GM12878 (cell line): ENCODE measurements around the gene CRAT. TPM values are rescaled to one million over a fixed set of nuclear protein-coding genes. Genes with fewer than 3 reads are reported as not detected.

Experiments used
- ATAC-seq: fragments of 200-7000 bp; cut with Tn5 transposase; 3 replicates; pipeline ENCODE4 v1.9.1; 2020; ENCODE audit warnings: mild to moderate bottlenecking, moderate library complexity
- BruUV-seq: library from RNA; stranded (reverse); fragments of 400-500 nt; replicated peaks from 2 replicates; lab custom pipeline; 2021; lab: Mats Ljungman, UMichigan
- CTCF ChIA-PET: fragments of 300-600 bp; sonication (Branson Sonifier 250); formaldehyde crosslinking; extraction: SDS; loops from one replicate; lab custom pipeline; 2021; ENCODE audit warnings: inconsistent platforms; lab: Yijun Ruan, JAX
- POLR2A ChIA-PET: fragments of 350-600 bp; formaldehyde crosslinking; extraction: SDS; loops from one replicate; lab custom pipeline; 2021; ENCODE audit warnings: inconsistent platforms; lab: Charles Lee
- RAD21 ChIA-PET: fragments of 300-600 bp; sonication (Branson Sonifier 250); formaldehyde crosslinking; loops from one replicate; lab custom pipeline; 2023; ENCODE audit warnings: antibody characterized with exemption; ENCODE audit not compliant: unreplicated experiment; lab: Charles Lee
- SMC1A ChIA-PET: fragments of 300-600 bp; sonication (Branson Sonifier 250); formaldehyde crosslinking; loops from one replicate; lab custom pipeline; 2023; ENCODE audit not compliant: unreplicated experiment, uncharacterized antibody; lab: Charles Lee
- DNase-seq: peaks from one replicate; pipeline ENCODE4 v3.0.0-alpha.2; 2011; ENCODE audit warnings: low read depth, low spot score
- FAIRE-seq: peaks from 3 replicates; lab custom pipeline; 2011; peaks lifted over from hg19 to GRCh38; lab: Jason Lieb, UNC
- H2AFZ ChIP-seq: 2 replicates; pipeline ENCODE4 v1.6.0; 2011; ENCODE audit warnings: low read depth, low read length, control low read depth; ENCODE audit not compliant: control insufficient read depth
- H3K27ac ChIP-seq: 2 replicates; pipeline ENCODE4 v1.5.1; 2011; ENCODE audit warnings: control low read depth; ENCODE audit not compliant: control insufficient read depth, insufficient read depth
- H3K27me3 ChIP-seq, 2 experiments: replicated peaks in 1 of 2; 2 replicates each; pipeline versions ENCODE4 v1.6.0 to v1.6.1; 2011; ENCODE audit warnings: low read length in 1 of 2; ENCODE audit not compliant: control insufficient read depth in 2 of 2, insufficient read depth in 2 of 2
- H3K36me3 ChIP-seq, 2 experiments: 2 replicates each; pipeline ENCODE4 v1.5.1; 2011; ENCODE audit warnings: low read length in 1 of 2; ENCODE audit not compliant: control insufficient read depth in 2 of 2, insufficient read depth in 2 of 2
- H3K4me1 ChIP-seq: 2 replicates; pipeline ENCODE4 v1.6.1; 2011; ENCODE audit warnings: mild to moderate bottlenecking, low read length, moderate library complexity, mixed read lengths; ENCODE audit not compliant: control insufficient read depth, insufficient read depth
- H3K4me2 ChIP-seq: 2 replicates; pipeline ENCODE4 v1.6.0; 2011; ENCODE audit warnings: control low read depth; ENCODE audit not compliant: control insufficient read depth, insufficient read depth
- H3K4me3 ChIP-seq: fragments of 200-600 bp; sonication (generic); 2 replicates; pipeline ENCODE4 v1.5.1; 2016
- H3K79me2 ChIP-seq: 2 replicates; pipeline ENCODE4 v1.6.0; 2011; ENCODE audit warnings: low read length; ENCODE audit not compliant: control insufficient read depth, insufficient read depth
- H3K9ac ChIP-seq: 2 replicates; pipeline ENCODE4 v1.8.0; 2011; ENCODE audit warnings: low read length, control low read depth, mixed read lengths; ENCODE audit not compliant: control insufficient read depth, insufficient read depth
- H3K9me3 ChIP-seq: replicated peaks from 3 replicates; pipeline ENCODE4 v1.5.1; 2011; ENCODE audit warnings: mild to moderate bottlenecking, low read length; ENCODE audit not compliant: control insufficient read depth, insufficient read depth
- H4K20me1 ChIP-seq: 2 replicates; pipeline ENCODE4 v1.6.0; 2011; ENCODE audit not compliant: control insufficient read depth, insufficient read depth
- DPF2 ChIP-seq: fragments of 450-650 bp; IDR thresholded peaks from 2 replicates; pipeline ENCODE4 v1.6.1; 2017; ENCODE audit warnings: mild to moderate bottlenecking
- EZH2 ChIP-seq: IDR thresholded peaks from 2 replicates; pipeline ENCODE4 v1.6.1; 2012; ENCODE audit warnings: low read depth, mild to moderate bottlenecking, control low read depth, inconsistent platforms, low read length, borderline replicate concordance; ENCODE audit not compliant: control insufficient read depth
- HDAC2 ChIP-seq: fragments of 200-600 bp; sonication (generic); IDR thresholded peaks from 2 replicates; pipeline ENCODE4 v1.6.1; 2017
- NFIC ChIP-seq: IDR thresholded peaks from 2 replicates; pipeline ENCODE4 v1.6.1; 2012; ENCODE audit warnings: low read depth, mild to moderate bottlenecking, inconsistent platforms, low read length, moderate library complexity
- NFYA ChIP-seq: IDR thresholded peaks from 2 replicates; pipeline ENCODE4 v1.6.1; 2011; ENCODE audit warnings: low read depth, mild to moderate bottlenecking, low read length, improper control_type of control experiment, borderline replicate concordance
- RBBP5 ChIP-seq: fragments of 200-600 bp; sonication (generic); conservative IDR thresholded peaks from 2 replicates; pipeline ENCODE4 v1.6.1; 2016
- RELA ChIP-seq: fragments of 450-650 bp; IDR thresholded peaks from 2 replicates; pipeline ENCODE4 v1.8.0; 2014; ENCODE audit warnings: borderline replicate concordance; ENCODE audit not compliant: partially characterized antibody
- RUNX3 ChIP-seq: IDR thresholded peaks from 2 replicates; pipeline ENCODE4 v1.6.1; 2012; ENCODE audit warnings: low read length, inconsistent platforms
- SMAD1 ChIP-seq: fragments of 450-650 bp; IDR thresholded peaks from 2 replicates; pipeline ENCODE4 v1.6.1; 2018; ENCODE audit warnings: mild to moderate bottlenecking, low read depth; ENCODE audit not compliant: partially characterized antibody
- SMC3 ChIP-seq: IDR thresholded peaks from 2 replicates; pipeline ENCODE4 v1.6.1; 2011; ENCODE audit warnings: low read length, improper control_type of control experiment, borderline replicate concordance
- TBL1XR1 ChIP-seq: IDR thresholded peaks from 2 replicates; pipeline ENCODE4 v1.6.1; 2012; ENCODE audit warnings: low read depth, low read length, improper control_type of control experiment
- USF2 ChIP-seq: IDR thresholded peaks from 2 replicates; pipeline ENCODE4 v1.6.1; 2011; ENCODE audit warnings: low read depth, low read length, improper control_type of control experiment, borderline replicate concordance
- YBX1 ChIP-seq: fragments of 450-650 bp; IDR thresholded peaks from 2 replicates; pipeline ENCODE4 v1.6.1; 2016; ENCODE audit warnings: antibody characterized with exemption
- ZNF622 ChIP-seq: fragments of 450-650 bp; IDR thresholded peaks from 2 replicates; pipeline ENCODE4 v1.6.1; 2017; ENCODE audit warnings: mild to moderate bottlenecking, inconsistent platforms
- WGBS: methylation state at CpG from one replicate; pipeline ENCODE4 v1.1.6; 2016; ENCODE audit warnings: low lambda C conversion rate; ENCODE audit not compliant: insufficient replicate concordance, insufficient coverage; ENCODE audit errors: missing lambda C conversion rate; 5-methylcytosine and 5-hydroxymethylcytosine counted together
- in situ Hi-C: fragments of 300-500 bp; cut with MboI; formaldehyde crosslinking; loops from 9 replicates; pipeline ENCODE4 v1.14.3; 2018; ENCODE audit warnings: mixed read lengths
- intact Hi-C: fragments of 100-400 bp; cut with micrococcal nuclease; formaldehyde crosslinking; loops from one replicate; pipeline ENCODE4 v1.14.2; 2022; ENCODE audit not compliant: unreplicated experiment
- polyA plus RNA-seq, 11 experiments: library from polyadenylated mRNA; depleted of rRNA in 4 of 11; unstranded in 6 of 11; stranded (reverse) in 5 of 11; fragments of >200 nt; fragmentation: Nextera tagmentation in 4 of 11; fragmentation: Illumina TruSeq in 1 of 11; extraction: Ambion mirVana in 4 of 11; extraction: Trizol in 1 of 11; gene quantifications; 1 replicate in 1 of 11; 2 replicates in 10 of 11; pipeline versions ENCODE4 v1.2.1 to v1.2.3, GENCODE V29; 2011 to 2016; ENCODE audit warnings: inconsistent platforms in 2 of 11, missing spikeins in 2 of 11, low read depth in 1 of 11
- total RNA-seq, 4 experiments: library from RNA; depleted of rRNA in 3 of 4; stranded (reverse); fragments of >200 nt in 3 of 4; fragmentation: Illumina TruSeq in 1 of 4; extraction: Trizol in 1 of 4; gene quantifications; 2 replicates each; pipeline versions ENCODE4 v1.2.1 to v1.2.3, GENCODE V29; 2013 to 2021
- TF ChIP-seq, protein P1 (sequence below): fragments of 450-650 bp; IDR thresholded peaks from 2 replicates; pipeline ENCODE4 v1.6.1; 2017; ENCODE audit warnings: mild to moderate bottlenecking
- TF ChIP-seq, protein P2 (sequence below): fragments of 150-350 bp; IDR thresholded peaks from 2 replicates; pipeline ENCODE4 v1.6.1; 2014; ENCODE audit warnings: mild to moderate bottlenecking, low read depth, low read length

CRAT gene
- total and polyA plus RNA-seq, 10 of the 15 experiments (the other 5 are each of a cell fraction or from before 2014, with no cell fraction given) = 0.10 to 3.4 (median 1.8) TPM

DNA sequence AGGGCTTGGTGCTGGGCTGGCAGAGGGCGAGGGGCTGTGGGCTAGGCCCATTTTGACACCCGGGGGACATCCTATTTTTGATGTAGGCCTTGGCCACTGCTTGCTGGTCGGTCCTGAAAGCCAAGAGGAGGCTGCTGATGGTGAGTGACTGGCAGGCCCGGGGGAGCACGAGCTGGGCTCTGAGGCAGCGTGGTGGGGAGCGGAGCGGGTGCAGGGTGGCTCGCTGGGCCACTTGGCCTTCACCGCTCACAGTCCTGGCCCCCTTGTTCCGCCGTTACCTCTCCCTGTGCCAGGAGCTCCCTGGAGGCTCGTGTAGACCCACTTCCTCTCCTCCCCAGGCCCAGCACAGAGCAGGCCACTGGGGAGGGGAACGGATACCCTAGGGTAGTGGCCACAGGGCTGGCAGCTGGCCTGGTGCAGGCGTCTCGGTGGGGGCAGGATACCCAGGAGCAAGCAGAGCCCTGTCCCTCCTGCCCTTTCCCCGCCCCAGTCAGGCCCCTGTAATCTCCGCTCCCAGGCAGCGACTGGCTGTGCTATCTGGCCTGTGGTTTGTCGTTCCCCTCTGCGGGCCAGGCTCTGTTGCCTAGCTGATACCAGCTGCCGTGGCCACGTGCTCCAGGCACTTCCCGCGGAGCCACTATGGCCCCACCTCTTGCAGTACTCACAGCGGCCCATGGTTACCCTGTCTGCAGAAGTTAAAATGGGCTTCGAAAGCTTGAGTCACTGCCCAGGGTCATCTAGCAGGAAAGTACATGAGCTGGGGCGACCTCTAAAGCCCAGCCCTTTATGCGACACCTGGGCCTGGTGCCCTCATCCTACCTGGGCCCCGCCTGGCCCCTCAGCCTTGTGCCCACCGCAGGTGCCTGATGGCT, 41.4 kb downstream of the CRAT start (continued):
- TF ChIP-seq RUNX3 (peak; percentile 72; the same call in 1 of the 2 replicates), DPF2 (no peak), TBL1XR1 (no peak)
- TF ChIP-seq, protein P1, sequence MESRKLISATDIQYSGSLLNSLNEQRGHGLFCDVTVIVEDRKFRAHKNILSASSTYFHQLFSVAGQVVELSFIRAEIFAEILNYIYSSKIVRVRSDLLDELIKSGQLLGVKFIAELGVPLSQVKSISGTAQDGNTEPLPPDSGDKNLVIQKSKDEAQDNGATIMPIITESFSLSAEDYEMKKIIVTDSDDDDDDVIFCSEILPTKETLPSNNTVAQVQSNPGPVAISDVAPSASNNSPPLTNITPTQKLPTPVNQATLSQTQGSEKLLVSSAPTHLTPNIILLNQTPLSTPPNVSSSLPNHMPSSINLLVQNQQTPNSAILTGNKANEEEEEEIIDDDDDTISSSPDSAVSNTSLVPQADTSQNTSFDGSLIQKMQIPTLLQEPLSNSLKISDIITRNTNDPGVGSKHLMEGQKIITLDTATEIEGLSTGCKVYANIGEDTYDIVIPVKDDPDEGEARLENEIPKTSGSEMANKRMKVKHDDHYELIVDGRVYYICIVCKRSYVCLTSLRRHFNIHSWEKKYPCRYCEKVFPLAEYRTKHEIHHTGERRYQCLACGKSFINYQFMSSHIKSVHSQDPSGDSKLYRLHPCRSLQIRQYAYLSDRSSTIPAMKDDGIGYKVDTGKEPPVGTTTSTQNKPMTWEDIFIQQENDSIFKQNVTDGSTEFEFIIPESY = no peak
- TF ChIP-seq, protein P2, sequence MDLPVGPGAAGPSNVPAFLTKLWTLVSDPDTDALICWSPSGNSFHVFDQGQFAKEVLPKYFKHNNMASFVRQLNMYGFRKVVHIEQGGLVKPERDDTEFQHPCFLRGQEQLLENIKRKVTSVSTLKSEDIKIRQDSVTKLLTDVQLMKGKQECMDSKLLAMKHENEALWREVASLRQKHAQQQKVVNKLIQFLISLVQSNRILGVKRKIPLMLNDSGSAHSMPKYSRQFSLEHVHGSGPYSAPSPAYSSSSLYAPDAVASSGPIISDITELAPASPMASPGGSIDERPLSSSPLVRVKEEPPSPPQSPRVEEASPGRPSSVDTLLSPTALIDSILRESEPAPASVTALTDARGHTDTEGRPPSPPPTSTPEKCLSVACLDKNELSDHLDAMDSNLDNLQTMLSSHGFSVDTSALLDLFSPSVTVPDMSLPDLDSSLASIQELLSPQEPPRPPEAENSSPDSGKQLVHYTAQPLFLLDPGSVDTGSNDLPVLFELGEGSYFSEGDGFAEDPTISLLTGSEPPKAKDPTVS = no peak

GRCh38 chr9:129068110-129068509, 42.5 kb downstream of the CRAT start:
- Histone ChIP-seq H3K36me3 (peaks cover 0 to 2% of the 10 kb centered on the region in 2 experiments; a peak in 3 of 4 replicates), H3K4me2 (no peak overlapping the region), H3K79me2 (no peaks in the 10 kb centered on the region), H2AFZ (no peak overlapping the region), H3K27me3 (no peaks in the 10 kb centered on the region), H3K4me1 (peaks cover 12% of the 10 kb centered on the region), H4K20me1 (no peaks in the 10 kb centered on the region), H3K9ac (no peak overlapping the region), H3K9me3 (no peaks in the 10 kb centered on the region), H3K27ac (no peak overlapping the region), H3K4me3 (no peak overlapping the region)
- intact Hi-C loops = no loop called here
- DNase-seq = no peak
- ChIA-PET CTCF (interaction anchor here (1.1 kb wide), 1 partner anchor 543 kb away, joined by 3 read pairs; no protein-coding TSS in a partner anchor), POLR2A (no interaction called here), SMC1A (no interaction called here), RAD21 (no interaction called here)
- ATAC-seq = no peak
- no peak for FAIRE-seq
- in situ Hi-C loops = no loop called here
- BruUV-seq = no TSS peak
- WGBS = 95% methylated on average over 19 of the region's 19 CpGs
- TF ChIP-seq NFIC (no peak), SMAD1 (no peak), NFYA (no peak), RBBP5 (no peak), EZH2 (no peak), SMC3 (no peak), TBL1XR1 (no peak), HDAC2 (no peak), ZNF622 (no peak), YBX1 (no peak), USF2 (no peak), RELA (no peak)
- TF ChIP-seq, protein P1 = no peak
